GM12878 (cell line): Measurements from ENCODE around the gene PAPPA. TPM values are rescaled to one million over a fixed set of nuclear protein-coding genes. Genes with fewer than 3 reads are reported as not detected.

Experiments used
- ATAC-seq: fragments of 200-7000 bp; cut with Tn5 transposase; 3 replicates; pipeline ENCODE4 v1.9.1; 2020; ENCODE audit warnings: mild to moderate bottlenecking, moderate library complexity
- BruUV-seq: library from RNA; stranded (reverse); fragments of 400-500 nt; replicated peaks from 2 replicates; lab custom pipeline; 2021; lab: Mats Ljungman, UMichigan
- CTCF ChIA-PET: fragments of 300-600 bp; sonication (Branson Sonifier 250); formaldehyde crosslinking; extraction: SDS; loops from one replicate; lab custom pipeline; 2021; ENCODE audit warnings: inconsistent platforms; lab: Yijun Ruan, JAX
- POLR2A ChIA-PET: fragments of 350-600 bp; formaldehyde crosslinking; extraction: SDS; loops from one replicate; lab custom pipeline; 2021; ENCODE audit warnings: inconsistent platforms; lab: Charles Lee
- RAD21 ChIA-PET: fragments of 300-600 bp; sonication (Branson Sonifier 250); formaldehyde crosslinking; loops from one replicate; lab custom pipeline; 2023; ENCODE audit warnings: antibody characterized with exemption; ENCODE audit not compliant: unreplicated experiment; lab: Charles Lee
- SMC1A ChIA-PET: fragments of 300-600 bp; sonication (Branson Sonifier 250); formaldehyde crosslinking; loops from one replicate; lab custom pipeline; 2023; ENCODE audit not compliant: unreplicated experiment, uncharacterized antibody; lab: Charles Lee
- DNase-seq: peaks from one replicate; pipeline ENCODE4 v3.0.0-alpha.2; 2011; ENCODE audit warnings: low read depth, low spot score
- FAIRE-seq: peaks from 3 replicates; lab custom pipeline; 2011; peaks lifted over from hg19 to GRCh38; lab: Jason Lieb, UNC
- H2AFZ ChIP-seq: 2 replicates; pipeline ENCODE4 v1.6.0; 2011; ENCODE audit warnings: low read depth, low read length, control low read depth; ENCODE audit not compliant: control insufficient read depth
- H3K27ac ChIP-seq: 2 replicates; pipeline ENCODE4 v1.5.1; 2011; ENCODE audit warnings: control low read depth; ENCODE audit not compliant: control insufficient read depth, insufficient read depth
- H3K27me3 ChIP-seq, 2 experiments: replicated peaks in 1 of 2; 2 replicates each; pipeline versions ENCODE4 v1.6.0 to v1.6.1; 2011; ENCODE audit warnings: low read length in 1 of 2; ENCODE audit not compliant: control insufficient read depth in 2 of 2, insufficient read depth in 2 of 2
- H3K36me3 ChIP-seq, 2 experiments: 2 replicates each; pipeline ENCODE4 v1.5.1; 2011; ENCODE audit warnings: low read length in 1 of 2; ENCODE audit not compliant: control insufficient read depth in 2 of 2, insufficient read depth in 2 of 2
- H3K4me1 ChIP-seq: 2 replicates; pipeline ENCODE4 v1.6.1; 2011; ENCODE audit warnings: mild to moderate bottlenecking, low read length, moderate library complexity, mixed read lengths; ENCODE audit not compliant: control insufficient read depth, insufficient read depth
- H3K4me2 ChIP-seq: 2 replicates; pipeline ENCODE4 v1.6.0; 2011; ENCODE audit warnings: control low read depth; ENCODE audit not compliant: control insufficient read depth, insufficient read depth
- H3K4me3 ChIP-seq: fragments of 200-600 bp; sonication (generic); 2 replicates; pipeline ENCODE4 v1.5.1; 2016
- H3K79me2 ChIP-seq: 2 replicates; pipeline ENCODE4 v1.6.0; 2011; ENCODE audit warnings: low read length; ENCODE audit not compliant: control insufficient read depth, insufficient read depth
- H3K9ac ChIP-seq: 2 replicates; pipeline ENCODE4 v1.8.0; 2011; ENCODE audit warnings: low read length, control low read depth, mixed read lengths; ENCODE audit not compliant: control insufficient read depth, insufficient read depth
- H3K9me3 ChIP-seq: replicated peaks from 3 replicates; pipeline ENCODE4 v1.5.1; 2011; ENCODE audit warnings: mild to moderate bottlenecking, low read length; ENCODE audit not compliant: control insufficient read depth, insufficient read depth
- H4K20me1 ChIP-seq: 2 replicates; pipeline ENCODE4 v1.6.0; 2011; ENCODE audit not compliant: control insufficient read depth, insufficient read depth
- BCL3 ChIP-seq: IDR thresholded peaks from 2 replicates; pipeline ENCODE4 v1.6.1; 2011; ENCODE audit warnings: borderline replicate concordance, low read depth, mild to moderate bottlenecking, moderate library complexity, low read length; ENCODE audit not compliant: insufficient read depth, poor library complexity, severe bottlenecking
- EGR1 ChIP-seq, 2 experiments: IDR thresholded peaks; 1 replicate in 1 of 2; 2 replicates in 1 of 2; pipeline ENCODE4 v1.6.1; 2011 to 2012; ENCODE audit warnings: low read depth in 2 of 2, low read length in 2 of 2, borderline replicate concordance in 1 of 2, mild to moderate bottlenecking in 1 of 2, moderate library complexity in 1 of 2
- MTA2 ChIP-seq: fragments of 450-650 bp; IDR thresholded peaks from 2 replicates; pipeline ENCODE4 v1.6.1; 2016; ENCODE audit warnings: low read depth, mild to moderate bottlenecking, moderate library complexity
- PBX3 ChIP-seq: IDR thresholded peaks from 2 replicates; pipeline ENCODE4 v1.6.1; 2011; ENCODE audit warnings: mild to moderate bottlenecking, low read depth, low read length, moderate library complexity; ENCODE audit not compliant: insufficient replicate concordance
- SKIL ChIP-seq: fragments of 450-650 bp; IDR thresholded peaks from 2 replicates; pipeline ENCODE4 v1.6.1; 2017; ENCODE audit warnings: mild to moderate bottlenecking, low read depth, inconsistent platforms; ENCODE audit not compliant: poor library complexity, severe bottlenecking
- SMAD5 ChIP-seq: IDR thresholded peaks from 2 replicates; pipeline ENCODE4 v1.6.1; 2016; ENCODE audit warnings: antibody characterized with exemption, low read depth
- USF2 ChIP-seq: IDR thresholded peaks from 2 replicates; pipeline ENCODE4 v1.6.1; 2011; ENCODE audit warnings: low read depth, low read length, improper control_type of control experiment, borderline replicate concordance
- ZBTB4 ChIP-seq: fragments of 450-650 bp; formaldehyde crosslinking; IDR thresholded peaks from 2 replicates; pipeline ENCODE4 v1.4.0; 2022; ENCODE audit warnings: mild to moderate bottlenecking, moderate library complexity
- WGBS: methylation state at CpG from one replicate; pipeline ENCODE4 v1.1.6; 2016; ENCODE audit warnings: low lambda C conversion rate; ENCODE audit not compliant: insufficient replicate concordance, insufficient coverage; ENCODE audit errors: missing lambda C conversion rate; 5-methylcytosine and 5-hydroxymethylcytosine counted together
- in situ Hi-C: fragments of 300-500 bp; cut with MboI; formaldehyde crosslinking; loops from 9 replicates; pipeline ENCODE4 v1.14.3; 2018; ENCODE audit warnings: mixed read lengths
- intact Hi-C: fragments of 100-400 bp; cut with micrococcal nuclease; formaldehyde crosslinking; loops from one replicate; pipeline ENCODE4 v1.14.2; 2022; ENCODE audit not compliant: unreplicated experiment
- polyA plus RNA-seq, 11 experiments: library from polyadenylated mRNA; depleted of rRNA in 4 of 11; unstranded in 6 of 11; stranded (reverse) in 5 of 11; fragments of >200 nt; fragmentation: Nextera tagmentation in 4 of 11; fragmentation: Illumina TruSeq in 1 of 11; extraction: Ambion mirVana in 4 of 11; extraction: Trizol in 1 of 11; gene quantifications; 1 replicate in 1 of 11; 2 replicates in 10 of 11; pipeline versions ENCODE4 v1.2.1 to v1.2.3, GENCODE V29; 2011 to 2016; ENCODE audit warnings: inconsistent platforms in 2 of 11, missing spikeins in 2 of 11, low read depth in 1 of 11
- total RNA-seq, 4 experiments: library from RNA; depleted of rRNA in 3 of 4; stranded (reverse); fragments of >200 nt in 3 of 4; fragmentation: Illumina TruSeq in 1 of 4; extraction: Trizol in 1 of 4; gene quantifications; 2 replicates each; pipeline versions ENCODE4 v1.2.1 to v1.2.3, GENCODE V29; 2013 to 2021

The PAPPA gene
- total and polyA plus RNA-seq, 10 of the 15 experiments (the other 5 are each of a cell fraction or from before 2014, with no cell fraction given) = under 0.01 to 0.19 (median 0.02) TPM; not detected in 4

GRCh38 chr9:116425244-116425643 is 271.7 kb downstream of the PAPPA start (continued):
- no peak for TF ChIP-seq SKIL

GRCh38 chr9:116430849-116431248 is 277.3 kb downstream of the PAPPA start:
- ChIA-PET POLR2A (no interaction called here), SMC1A (no interaction called here), CTCF (no interaction called here), RAD21 (no interaction called here)
- Histone ChIP-seq H3K79me2 (no peaks in the 10 kb centered on the region), H2AFZ (no peak overlapping the region), H4K20me1 (no peaks in the 10 kb centered on the region), H3K9ac (no peak overlapping the region), H3K36me3 (no peaks in the 10 kb centered on the region), H3K27me3 (no peaks in the 10 kb centered on the region), H3K27ac (no peak overlapping the region), H3K4me2 (no peak overlapping the region), H3K9me3 (no peaks in the 10 kb centered on the region), H3K4me3 (no peak overlapping the region), H3K4me1 (no peaks in the 10 kb centered on the region)
- TF ChIP-seq ZBTB4 (CRISPR knock-in tag) (no peak), SMAD5 (no peak), BCL3 (no peak), PBX3 (no peak), USF2 (no peak), EGR1 (IDR thresholded peaks at IDR 0.05; ENCODE audit: borderline replicate concordance in 1 of 2, low read depth in 2 of 2, low read length in 2 of 2) (no peak), MTA2 (no peak)
- in situ Hi-C loops = no loop called here
- no TSS peak for BruUV-seq
- no peak for FAIRE-seq
- intact Hi-C loops = no loop called here
- 96% methylated on average over 3 of the region's 3 CpGs for WGBS
- DNase-seq = no peak
- ATAC-seq = no peak
